DOHH2 (cell line): Measurements from ENCODE around the gene ALCAM.

Experiments
- H3F3A ChIP-seq: fragments of 200-600 bp; sonication (generic), shearing (Covaris generic); 2 replicates; pipeline ENCODE4 v1.6.0; 2016; ENCODE audit warnings: antibody characterized with exemption, mild to moderate bottlenecking; ENCODE audit not compliant: control insufficient read depth, insufficient read depth
- H3K27ac ChIP-seq: fragments of 200-600 bp; sonication (generic); 2 replicates; pipeline ENCODE4 v1.5.1; 2014; ENCODE audit warnings: low read depth, mild to moderate bottlenecking, low read length, moderate library complexity
- H3K27me3 ChIP-seq: fragments of 200-600 bp; sonication (generic); 2 replicates; pipeline ENCODE4 v1.6.1; 2014; ENCODE audit warnings: mild to moderate bottlenecking, low read length, mixed read lengths; ENCODE audit not compliant: control insufficient read depth
- H3K36me3 ChIP-seq: fragments of 200-600 bp; sonication (generic); 2 replicates; pipeline ENCODE4 v1.6.1; 2014; ENCODE audit warnings: mild to moderate bottlenecking, low read length, moderate library complexity, mixed read lengths; ENCODE audit not compliant: control insufficient read depth
- H3K4me1 ChIP-seq: fragments of 200-600 bp; sonication (generic); 2 replicates; pipeline ENCODE4 v1.6.1; 2014; ENCODE audit warnings: mild to moderate bottlenecking, low read length, mixed read lengths; ENCODE audit not compliant: control insufficient read depth
- H3K4me2 ChIP-seq: fragments of 200-600 bp; sonication (generic); 2 replicates; pipeline ENCODE4 v1.6.0; 2014; ENCODE audit warnings: mild to moderate bottlenecking, low read length, moderate library complexity
- H3K4me3 ChIP-seq: fragments of 200-600 bp; sonication (generic); 2 replicates; pipeline ENCODE4 v1.5.1; 2014; ENCODE audit warnings: mild to moderate bottlenecking, low read length, mixed read lengths
- H3K79me2 ChIP-seq: fragments of 200-600 bp; sonication (generic); 2 replicates; pipeline ENCODE4 v1.6.1; 2014; ENCODE audit warnings: mild to moderate bottlenecking, low read length, mixed read lengths; ENCODE audit not compliant: control insufficient read depth
- H3K9me2 ChIP-seq: fragments of 200-600 bp; sonication (generic); replicated peaks from 2 replicates; pipeline ENCODE4 v1.6.1; 2014; ENCODE audit warnings: mild to moderate bottlenecking, low read length, mixed read lengths; ENCODE audit not compliant: control insufficient read depth
- H3K9me3 ChIP-seq: fragments of 200-600 bp; sonication (generic); 2 replicates; pipeline ENCODE4 v1.6.1; 2014; ENCODE audit warnings: antibody characterized with exemption, low read length, mixed read lengths; ENCODE audit not compliant: control insufficient read depth, insufficient read depth
- H4K20me1 ChIP-seq: fragments of 200-600 bp; sonication (generic); 2 replicates; pipeline ENCODE4 v1.6.0; 2014; ENCODE audit warnings: low read depth, mild to moderate bottlenecking, antibody characterized with exemption, low read length, moderate library complexity; ENCODE audit not compliant: control insufficient read depth, insufficient read depth
- EZH2phosphoT487 ChIP-seq: fragments of 200-600 bp; sonication (generic); IDR thresholded peaks from 2 replicates; pipeline ENCODE4 v1.6.1; 2017; ENCODE audit warnings: borderline replicate concordance, mild to moderate bottlenecking, antibody characterized with exemption, low read length, moderate library complexity, mixed read lengths
- TF ChIP-seq, protein P1 (sequence below): fragments of 200-600 bp; sonication (generic); IDR thresholded peaks from one replicate; pipeline ENCODE4 v1.5.1; 2014; ENCODE audit warnings: antibody characterized with exemption, mild to moderate bottlenecking, low read depth, low read length; ENCODE audit not compliant: poor library complexity, severe bottlenecking

ALCAM gene

DNA sequence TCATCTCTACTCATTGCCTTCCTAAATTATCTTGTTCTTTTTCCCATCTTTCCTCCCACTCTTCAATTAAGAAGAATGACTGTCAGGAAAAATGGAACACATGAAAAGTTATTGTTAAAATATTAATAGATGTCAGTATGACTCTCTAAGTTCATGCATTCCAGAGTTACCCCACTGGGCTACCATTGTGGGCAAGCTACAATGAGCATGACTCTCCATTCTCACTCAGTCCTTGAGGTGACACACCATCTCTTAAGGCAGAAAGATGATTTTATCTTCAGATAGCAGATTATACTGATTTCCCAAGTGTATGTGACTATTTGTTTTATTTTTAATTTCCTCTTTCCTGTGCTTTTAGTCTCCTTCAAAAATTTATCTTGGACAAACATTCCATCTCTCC, 144.3 kb downstream of the ALCAM start:
- Histone ChIP-seq H3K79me2 (no peaks in the 10 kb centered on the region), H3K4me3 (no peak overlapping the region), H3K27me3 (no peaks in the 10 kb centered on the region), H3K36me3 (no peaks in the 10 kb centered on the region), H4K20me1 (no peaks in the 10 kb centered on the region), H3K27ac (no peak overlapping the region), H3F3A (no peaks in the 10 kb centered on the region), H3K4me1 (no peaks in the 10 kb centered on the region), H3K9me2 (no peaks in the 10 kb centered on the region), H3K9me3 (no peaks in the 10 kb centered on the region), H3K4me2 (no peak overlapping the region)
- TF ChIP-seq, protein P1, sequence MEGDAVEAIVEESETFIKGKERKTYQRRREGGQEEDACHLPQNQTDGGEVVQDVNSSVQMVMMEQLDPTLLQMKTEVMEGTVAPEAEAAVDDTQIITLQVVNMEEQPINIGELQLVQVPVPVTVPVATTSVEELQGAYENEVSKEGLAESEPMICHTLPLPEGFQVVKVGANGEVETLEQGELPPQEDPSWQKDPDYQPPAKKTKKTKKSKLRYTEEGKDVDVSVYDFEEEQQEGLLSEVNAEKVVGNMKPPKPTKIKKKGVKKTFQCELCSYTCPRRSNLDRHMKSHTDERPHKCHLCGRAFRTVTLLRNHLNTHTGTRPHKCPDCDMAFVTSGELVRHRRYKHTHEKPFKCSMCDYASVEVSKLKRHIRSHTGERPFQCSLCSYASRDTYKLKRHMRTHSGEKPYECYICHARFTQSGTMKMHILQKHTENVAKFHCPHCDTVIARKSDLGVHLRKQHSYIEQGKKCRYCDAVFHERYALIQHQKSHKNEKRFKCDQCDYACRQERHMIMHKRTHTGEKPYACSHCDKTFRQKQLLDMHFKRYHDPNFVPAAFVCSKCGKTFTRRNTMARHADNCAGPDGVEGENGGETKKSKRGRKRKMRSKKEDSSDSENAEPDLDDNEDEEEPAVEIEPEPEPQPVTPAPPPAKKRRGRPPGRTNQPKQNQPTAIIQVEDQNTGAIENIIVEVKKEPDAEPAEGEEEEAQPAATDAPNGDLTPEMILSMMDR: no peak
- TF ChIP-seq EZH2phosphoT487: no peak

GRCh38 chr3:105512061-105512460, 145.4 kb downstream of the ALCAM start:
- no peaks in the 10 kb centered on the region for H3K9me3 ChIP-seq
- no peaks in the 10 kb centered on the region for H3K79me2 ChIP-seq
- no peak for TF ChIP-seq EZH2phosphoT487
- TF ChIP-seq, protein P1: no peak
- H3K4me2 ChIP-seq: no peak overlapping the region
- H3K4me1 ChIP-seq: no peaks in the 10 kb centered on the region
- no peak overlapping the region for H3K4me3 ChIP-seq
- no peaks in the 10 kb centered on the region for H3F3A ChIP-seq
- no peaks in the 10 kb centered on the region for H3K27me3 ChIP-seq
- H4K20me1 ChIP-seq: no peaks in the 10 kb centered on the region
- no peak overlapping the region for H3K27ac ChIP-seq
- no peaks in the 10 kb centered on the region for H3K36me3 ChIP-seq
- no peaks in the 10 kb centered on the region for H3K9me2 ChIP-seq

DNA sequence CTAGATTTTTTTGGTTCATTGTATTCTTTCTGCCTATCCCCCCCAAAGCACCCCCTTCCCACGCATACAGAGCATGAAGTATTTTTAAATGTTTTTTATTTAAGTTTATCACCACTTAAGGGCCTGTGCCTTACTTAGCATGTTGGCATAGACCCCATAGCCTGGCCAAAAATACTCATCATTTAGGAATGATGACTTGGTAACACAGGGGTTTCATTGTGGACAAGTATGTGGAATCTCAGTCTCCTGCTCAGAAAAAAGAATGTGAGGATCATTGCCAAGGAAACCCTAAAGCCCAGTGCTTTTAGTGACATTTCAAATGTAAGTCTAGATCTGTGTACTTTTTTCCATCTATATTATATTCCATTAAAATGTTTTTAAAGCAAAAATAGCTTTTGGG, 146.3 kb downstream of the ALCAM start:
- Histone ChIP-seq H3K9me2 (no peaks in the 10 kb centered on the region), H3K36me3 (no peaks in the 10 kb centered on the region), H4K20me1 (no peaks in the 10 kb centered on the region), H3K27ac (no peak overlapping the region), H3K4me1 (no peaks in the 10 kb centered on the region), H3K9me3 (no peaks in the 10 kb centered on the region), H3K27me3 (no peaks in the 10 kb centered on the region), H3K79me2 (no peaks in the 10 kb centered on the region), H3F3A (peaks cover 2% of the 10 kb centered on the region; the same call in 1 of the 2 replicates), H3K4me2 (no peak overlapping the region), H3K4me3 (no peak overlapping the region)
- TF ChIP-seq EZH2phosphoT487: no peak
- TF ChIP-seq, protein P1: no peak

DNA sequence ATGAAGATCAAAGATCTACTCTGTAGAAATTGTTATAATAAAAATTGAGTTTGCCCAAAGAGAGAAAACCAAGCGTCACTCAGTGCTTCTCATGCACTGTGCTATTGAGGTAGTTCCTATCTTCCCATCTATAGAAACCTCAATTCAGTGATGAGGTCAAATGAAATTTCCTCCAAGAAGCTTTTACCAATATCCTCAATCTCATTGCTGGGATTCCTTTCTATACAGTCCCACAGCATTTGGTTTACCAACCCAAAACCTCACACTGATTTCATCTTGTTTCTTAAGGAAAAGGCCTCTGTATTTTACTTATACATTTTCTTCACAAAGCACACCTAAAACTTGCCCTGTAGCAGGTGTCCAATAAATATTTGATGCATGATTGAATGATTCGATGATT, 147.2 kb downstream of the ALCAM start:
- no peak overlapping the region for H3K4me3 ChIP-seq
- no peaks in the 10 kb centered on the region for H3K9me3 ChIP-seq
- H3K27ac ChIP-seq: no peak overlapping the region
- peaks cover 3% of the 10 kb centered on the region; the same call in 1 of the 2 replicates for H3F3A ChIP-seq
- H3K27me3 ChIP-seq: no peaks in the 10 kb centered on the region
- no peaks in the 10 kb centered on the region for H3K79me2 ChIP-seq
- no peak for TF ChIP-seq EZH2phosphoT487
- TF ChIP-seq, protein P1: no peak
- H4K20me1 ChIP-seq: no peaks in the 10 kb centered on the region
- H3K36me3 ChIP-seq: no peaks in the 10 kb centered on the region
- no peak overlapping the region for H3K4me2 ChIP-seq
- no peaks in the 10 kb centered on the region for H3K9me2 ChIP-seq
- H3K4me1 ChIP-seq: peaks cover 3% of the 10 kb centered on the region; the same call in 1 of the 2 replicates
